NT2/D1 (cell line): ENCODE measurements around the gene CTIF.

Source experiments
- DNase-seq: peaks from one replicate; pipeline ENCODE4 v3.0.0-alpha.2; 2011; ENCODE audit warnings: low read depth, low spot score
- H3K27me3 ChIP-seq: 2 replicates; pipeline ENCODE4 v1.6.0; 2011; ENCODE audit warnings: mild to moderate bottlenecking; ENCODE audit not compliant: insufficient read length, insufficient read depth
- H3K36me3 ChIP-seq: 2 replicates; pipeline ENCODE4 v1.6.1; 2011; ENCODE audit warnings: mild to moderate bottlenecking, low read length, mixed read lengths; ENCODE audit not compliant: insufficient read depth, insufficient read length
- H3K4me1 ChIP-seq: 2 replicates; pipeline ENCODE4 v1.5.1; 2011; ENCODE audit not compliant: insufficient read depth, insufficient read length
- H3K4me3 ChIP-seq: 2 replicates; pipeline ENCODE4 v1.5.1; 2011; ENCODE audit warnings: low read depth; ENCODE audit not compliant: insufficient read length
- H3K9ac ChIP-seq: 2 replicates; pipeline ENCODE4 v1.6.0; 2011; ENCODE audit warnings: low read depth; ENCODE audit not compliant: insufficient read length
- H3K9me3 ChIP-seq: 2 replicates; pipeline ENCODE4 v1.5.1; 2011; ENCODE audit warnings: mild to moderate bottlenecking, low read length; ENCODE audit not compliant: insufficient read depth
- SUZ12 ChIP-seq: IDR thresholded peaks from 2 replicates; pipeline ENCODE4 v1.6.1; 2011; ENCODE audit not compliant: insufficient read length, insufficient read depth; ENCODE audit errors: extremely low read depth
- YY1 ChIP-seq: IDR thresholded peaks from 2 replicates; pipeline ENCODE4 v1.6.1; 2011; ENCODE audit not compliant: insufficient read length, insufficient read depth
- ZNF274 ChIP-seq: IDR thresholded peaks from 2 replicates; pipeline ENCODE4 v1.6.1; 2011; ENCODE audit warnings: mild to moderate bottlenecking, low read depth, low read length

The CTIF gene

DNA sequence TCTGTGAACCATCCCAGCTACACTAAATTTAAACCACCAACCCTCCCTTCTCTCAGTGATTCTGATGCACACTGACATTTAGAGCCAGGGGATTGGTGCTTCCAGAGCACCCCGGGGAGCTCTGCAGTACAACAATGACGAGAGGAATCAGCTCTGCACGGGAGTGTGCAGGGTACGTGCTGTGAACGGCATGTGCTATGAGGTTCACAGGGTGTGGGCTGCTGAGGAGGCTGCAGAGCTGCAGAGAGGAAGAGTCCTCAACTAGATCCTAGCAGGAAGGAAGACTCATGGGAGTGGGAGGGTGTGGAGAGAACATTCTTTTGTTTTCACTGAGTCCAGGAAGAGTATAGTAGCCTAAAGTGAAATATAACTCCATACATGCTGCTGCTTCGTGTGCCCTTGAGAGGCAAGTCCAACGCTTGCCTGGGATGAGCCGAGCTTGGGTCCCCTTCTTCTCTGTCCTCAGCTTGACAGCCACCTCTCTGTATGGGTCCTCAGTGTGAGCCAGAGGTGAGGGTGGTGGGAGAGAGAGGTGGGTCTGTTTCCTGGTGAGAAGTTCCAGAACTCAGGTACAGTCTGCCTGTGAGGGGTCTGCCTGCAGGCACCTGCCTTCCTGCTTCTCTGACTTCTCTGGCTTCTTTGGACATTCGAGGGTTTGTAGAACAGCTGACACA, 118.8 kb downstream of the CTIF start:
- TF ChIP-seq ZNF274 (no peak), YY1 (no peak), SUZ12 (no peak)
- H3K9me3 ChIP-seq = peaks cover 21% of the 10 kb centered on the region
- DNase-seq = no peak
- no peaks in the 10 kb centered on the region for H3K36me3 ChIP-seq
- H3K4me1 ChIP-seq = peaks cover 3% of the 10 kb centered on the region
- no peak overlapping the region for H3K4me3 ChIP-seq
- no peaks in the 10 kb centered on the region for H3K27me3 ChIP-seq
- H3K9ac ChIP-seq = no peak overlapping the region

DNA sequence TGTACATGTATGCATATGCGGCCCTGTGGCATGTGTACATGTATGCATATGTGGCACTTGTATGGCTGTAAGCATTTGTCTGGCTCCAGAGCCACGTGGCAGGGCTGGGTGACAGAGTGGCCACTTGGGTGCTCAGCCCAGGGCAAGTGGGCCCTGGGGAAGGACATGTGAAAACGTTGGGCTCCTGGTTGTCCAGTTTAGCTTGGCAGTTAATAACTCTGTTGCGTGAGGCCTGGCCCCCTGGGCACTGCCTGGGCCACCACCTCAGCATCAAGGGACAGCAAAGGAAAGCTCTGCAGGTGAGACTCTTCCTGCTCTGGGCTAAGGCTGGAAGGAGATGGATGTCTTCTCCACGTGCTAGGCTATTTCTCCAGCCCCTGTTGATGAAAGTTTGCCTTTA, 119.9 kb downstream of the CTIF start:
- Histone ChIP-seq H3K9me3 (peaks cover 21% of the 10 kb centered on the region), H3K4me1 (peaks cover 5% of the 10 kb centered on the region), H3K27me3 (no peaks in the 10 kb centered on the region), H3K9ac (no peak overlapping the region), H3K36me3 (no peaks in the 10 kb centered on the region), H3K4me3 (no peak overlapping the region)
- TF ChIP-seq YY1 = no peak
- TF ChIP-seq SUZ12 = no peak
- no peak for TF ChIP-seq ZNF274
- DNase-seq = no peak

DNA sequence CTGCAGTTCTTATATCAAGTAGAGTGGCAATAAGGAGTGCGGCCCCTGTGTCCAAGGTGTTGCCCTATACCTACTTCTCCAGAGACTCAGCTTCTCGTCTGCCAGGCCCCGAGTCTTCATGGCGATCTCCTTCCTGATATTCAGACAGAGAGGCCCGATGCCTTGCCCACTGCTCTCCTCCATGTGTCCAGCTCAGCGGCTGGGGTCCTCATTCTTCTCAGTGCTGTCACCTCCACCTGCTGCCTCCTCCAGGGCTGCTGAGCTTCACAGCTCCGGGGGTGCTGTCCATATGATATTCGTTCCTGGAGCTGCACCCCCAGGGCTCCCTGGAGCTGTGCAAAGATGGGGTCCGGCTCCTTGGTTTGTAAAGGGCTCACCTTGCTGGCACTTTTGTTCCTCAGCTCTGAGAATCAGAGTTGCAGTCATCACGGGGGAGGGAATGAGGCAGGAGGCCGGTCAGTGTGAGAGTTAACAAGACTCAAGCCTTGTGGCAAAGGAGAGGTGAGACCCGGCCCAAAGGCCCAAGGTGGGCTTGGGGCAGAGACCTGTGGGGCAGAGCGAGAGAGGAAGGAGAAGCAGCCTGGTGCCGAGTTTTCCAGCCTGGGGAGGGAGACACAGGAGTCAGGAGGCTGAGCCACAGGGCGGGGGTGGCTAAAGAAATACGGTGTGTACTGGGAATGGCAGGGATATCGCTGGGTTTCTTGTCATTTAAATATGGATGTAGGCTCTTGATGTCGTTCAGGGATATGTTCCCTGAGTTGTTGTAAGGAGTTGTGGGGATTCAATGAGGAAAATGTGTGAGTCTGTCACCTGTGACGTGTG, 120.6 kb downstream of the CTIF start:
- Histone ChIP-seq H3K36me3 (no peaks in the 10 kb centered on the region), H3K4me3 (no peak overlapping the region), H3K27me3 (no peaks in the 10 kb centered on the region), H3K9ac (no peak overlapping the region), H3K4me1 (peaks cover 5% of the 10 kb centered on the region), H3K9me3 (peaks cover 21% of the 10 kb centered on the region)
- no peak for DNase-seq
- no peak for TF ChIP-seq SUZ12
- TF ChIP-seq YY1 = no peak
- TF ChIP-seq ZNF274 = no peak

DNA sequence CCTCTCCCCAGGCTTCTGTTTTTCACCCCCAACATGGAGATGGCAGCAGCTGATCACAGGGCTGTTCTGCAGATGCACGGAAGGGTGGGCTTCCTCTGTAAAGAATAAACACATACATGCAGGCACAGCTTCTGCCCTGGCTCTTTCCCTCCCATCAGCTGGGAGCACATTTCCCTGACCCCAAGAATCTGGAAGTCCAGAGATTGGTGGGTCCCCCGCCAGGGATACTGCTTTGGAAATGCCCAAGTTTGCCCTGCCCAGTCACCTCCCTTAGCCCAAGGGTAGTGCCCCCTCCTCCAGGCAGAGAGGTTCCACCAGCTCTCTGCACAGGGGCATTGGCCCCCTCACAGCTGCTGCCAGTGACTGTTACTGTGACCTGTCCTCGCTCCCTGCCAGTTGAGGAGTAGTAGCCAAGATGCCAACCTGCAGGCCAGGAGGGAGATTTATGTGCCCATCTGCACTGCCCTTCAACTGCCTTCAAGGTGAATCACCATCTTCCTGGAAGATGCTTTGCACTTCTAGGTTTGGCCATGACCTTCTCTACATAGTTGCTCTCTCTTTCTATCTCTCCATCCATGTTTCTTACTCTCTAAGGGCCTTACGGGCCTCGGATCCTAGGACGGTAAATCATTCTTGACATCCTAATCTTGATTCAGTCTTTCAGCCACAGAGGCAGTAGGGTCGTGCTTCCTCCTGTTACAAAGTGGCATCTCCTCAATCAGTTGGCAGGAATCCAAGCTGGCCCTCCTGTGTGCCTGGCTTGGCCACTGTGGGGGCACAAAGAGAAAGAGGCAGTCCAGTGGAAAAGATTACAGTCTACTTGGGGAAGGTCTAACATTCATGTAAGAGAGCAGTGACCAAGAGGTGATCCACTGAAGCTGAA, 121.8 kb downstream of the CTIF start:
- no peak overlapping the region for H3K4me3 ChIP-seq
- H3K9ac ChIP-seq = no peak overlapping the region
- DNase-seq = no peak
- H3K36me3 ChIP-seq = peaks cover 5% of the 10 kb centered on the region
- TF ChIP-seq ZNF274 (no peak), YY1 (no peak), SUZ12 (no peak)
- H3K9me3 ChIP-seq = peaks cover 23% of the 10 kb centered on the region
- peaks cover 8% of the 10 kb centered on the region for H3K4me1 ChIP-seq
- H3K27me3 ChIP-seq = no peaks in the 10 kb centered on the region

DNA sequence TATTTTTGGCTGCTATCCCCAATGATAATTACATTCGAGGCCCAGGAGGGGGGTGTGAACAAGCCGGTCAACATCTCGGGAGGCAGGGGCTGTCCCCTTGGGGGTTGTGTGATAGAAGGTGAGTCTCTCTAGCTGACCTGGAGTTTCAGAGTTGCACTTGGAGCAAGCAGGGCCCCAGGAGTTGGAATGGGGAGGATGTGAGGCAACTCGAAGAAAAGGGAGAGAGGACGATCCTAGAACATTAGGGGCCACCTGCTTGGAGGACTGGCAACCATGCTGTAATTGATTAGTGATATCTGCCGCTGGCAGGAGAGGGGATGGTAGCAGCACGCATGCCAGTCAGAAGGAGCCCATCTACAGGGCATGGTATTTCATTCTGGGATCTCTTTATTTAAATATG, 122.6 kb downstream of the CTIF start:
- Histone ChIP-seq H3K27me3 (no peaks in the 10 kb centered on the region), H3K36me3 (peaks cover 13% of the 10 kb centered on the region), H3K4me1 (peaks cover 8% of the 10 kb centered on the region), H3K9ac (no peak overlapping the region), H3K9me3 (peaks cover 27% of the 10 kb centered on the region), H3K4me3 (no peak overlapping the region)
- no peak for TF ChIP-seq ZNF274
- no peak for TF ChIP-seq SUZ12
- TF ChIP-seq YY1 = no peak
- DNase-seq = no peak

DNA sequence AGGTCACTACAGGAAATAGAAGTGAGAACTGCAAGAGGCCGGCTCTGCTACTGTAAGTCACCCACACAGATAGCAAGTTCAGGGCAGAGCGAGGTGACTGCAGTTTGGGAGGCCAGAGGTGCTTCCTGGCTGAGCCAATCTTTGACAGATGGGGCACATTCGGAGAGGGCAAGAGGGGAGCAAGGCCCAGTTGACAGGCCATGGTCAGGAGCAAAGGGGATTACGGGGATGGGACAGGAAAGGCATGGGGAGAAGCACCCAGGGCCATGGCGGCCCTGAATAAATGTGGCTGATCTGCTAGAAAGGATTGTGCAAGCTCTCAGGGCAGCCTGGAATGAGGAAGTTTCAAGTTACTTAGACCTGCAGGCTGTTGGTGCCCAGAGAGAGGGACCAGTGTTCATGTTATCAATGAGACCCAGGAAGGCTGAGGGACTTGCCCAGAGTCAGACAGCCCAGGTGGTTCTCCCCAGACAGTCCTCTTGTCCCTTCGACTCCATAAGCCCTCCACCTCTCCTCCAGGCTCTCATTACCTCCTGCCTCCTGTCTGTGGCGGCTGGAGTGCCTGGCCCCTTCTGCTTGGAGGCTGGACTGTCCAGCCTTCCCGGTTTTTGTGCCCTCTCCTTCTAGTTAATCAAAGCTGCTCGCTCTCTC, 123.3 kb downstream of the CTIF start:
- no peaks in the 10 kb centered on the region for H3K27me3 ChIP-seq
- peaks cover 8% of the 10 kb centered on the region for H3K4me1 ChIP-seq
- no peak for DNase-seq
- H3K9ac ChIP-seq = no peak overlapping the region
- no peak overlapping the region for H3K4me3 ChIP-seq
- H3K36me3 ChIP-seq = peaks cover 20% of the 10 kb centered on the region
- TF ChIP-seq ZNF274 (no peak), YY1 (no peak), SUZ12 (no peak)
- H3K9me3 ChIP-seq = peaks cover 27% of the 10 kb centered on the region
